Activated CD8-positive, alpha-beta memory T cell treated with anti-CD3 and anti-CD28 coated beads, Interleukin-2, amount 50 U/mL, for 24 hours (primary cell): ENCODE measurements around the gene CAPN5.

Source experiments
- DNase-seq: peaks from one replicate; pipeline ENCODE4 v3.0.0-alpha.2; 2020; ENCODE audit errors: extremely low read depth

Gene CAPN5

DNA sequence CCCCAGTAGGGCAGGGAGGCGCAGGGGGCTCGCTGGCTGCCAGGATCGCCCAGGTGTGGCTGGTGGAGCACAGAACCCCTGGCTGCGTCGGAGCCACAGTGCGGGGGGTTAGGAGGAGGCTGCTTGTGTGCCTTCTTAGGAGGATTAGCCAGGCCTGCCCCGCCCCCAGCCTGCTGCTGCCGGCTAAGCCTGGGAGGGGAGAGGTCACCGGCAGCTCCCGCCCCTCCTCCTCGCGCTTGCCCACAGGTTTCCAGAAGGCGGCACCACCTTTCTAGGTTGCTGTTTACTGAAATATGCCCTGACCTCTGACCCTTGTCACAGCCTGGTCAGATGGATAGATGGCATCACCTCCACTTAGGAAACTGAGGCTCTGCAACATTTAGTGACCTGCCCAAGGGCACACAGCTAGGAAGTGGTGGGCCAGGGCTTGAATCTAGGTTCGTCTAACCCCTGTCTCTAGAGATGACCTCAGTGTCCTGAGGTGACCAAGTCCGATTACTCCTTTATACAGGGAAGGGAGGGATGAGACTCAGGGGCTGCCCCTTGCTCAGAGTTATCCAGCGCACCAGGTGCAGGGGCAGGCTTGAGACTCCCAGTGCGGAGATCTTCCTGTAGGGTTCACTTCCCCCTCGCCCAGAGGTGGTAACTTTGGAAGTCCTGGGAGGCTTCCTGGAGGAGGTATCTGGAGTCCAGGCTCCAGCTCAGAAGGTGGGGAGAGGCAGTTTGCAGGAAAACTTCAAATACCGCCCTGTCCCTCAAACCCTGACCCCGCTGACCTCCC lies 105.3 kb downstream of the CAPN5 start:
- DNase-seq: no peak

DNA sequence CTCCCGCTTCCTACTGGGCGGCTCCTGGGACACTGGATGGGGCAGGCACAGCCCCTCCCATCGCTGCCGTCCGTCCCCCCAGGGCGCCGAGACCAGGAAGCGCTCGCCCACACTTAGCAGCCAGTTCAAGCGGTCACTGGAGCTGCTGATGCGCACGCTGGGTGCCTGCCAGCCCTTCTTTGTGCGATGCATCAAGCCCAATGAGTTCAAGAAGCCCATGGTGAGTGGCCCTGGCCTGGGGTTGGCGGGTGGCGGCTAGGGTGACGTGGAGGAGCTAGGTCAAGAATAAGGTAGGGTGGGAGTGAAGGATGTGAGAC lies 105.9 kb downstream of the CAPN5 start:
- DNase-seq: no peak

DNA sequence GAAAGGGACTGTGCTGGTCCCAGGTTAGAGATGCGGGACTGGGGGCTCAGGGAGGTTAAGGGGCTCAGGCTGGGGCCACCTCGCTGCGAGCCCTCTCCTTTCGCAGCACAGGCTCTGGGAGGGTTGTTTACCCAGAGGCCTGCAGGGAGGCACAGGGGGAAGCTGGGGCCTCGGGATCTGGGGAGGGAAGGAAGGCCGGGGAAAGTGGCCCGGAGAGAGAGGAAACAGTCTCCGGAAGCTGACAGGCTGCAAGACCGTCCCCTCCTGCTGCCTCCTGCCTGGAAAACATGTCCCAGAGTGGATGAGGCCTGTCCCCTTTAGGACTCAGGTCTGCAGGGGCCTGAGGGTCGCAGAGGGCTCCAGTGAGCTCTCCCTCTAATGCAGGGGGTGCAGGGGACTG lies 106.7 kb downstream of the CAPN5 start:
- no peak for DNase-seq

DNA sequence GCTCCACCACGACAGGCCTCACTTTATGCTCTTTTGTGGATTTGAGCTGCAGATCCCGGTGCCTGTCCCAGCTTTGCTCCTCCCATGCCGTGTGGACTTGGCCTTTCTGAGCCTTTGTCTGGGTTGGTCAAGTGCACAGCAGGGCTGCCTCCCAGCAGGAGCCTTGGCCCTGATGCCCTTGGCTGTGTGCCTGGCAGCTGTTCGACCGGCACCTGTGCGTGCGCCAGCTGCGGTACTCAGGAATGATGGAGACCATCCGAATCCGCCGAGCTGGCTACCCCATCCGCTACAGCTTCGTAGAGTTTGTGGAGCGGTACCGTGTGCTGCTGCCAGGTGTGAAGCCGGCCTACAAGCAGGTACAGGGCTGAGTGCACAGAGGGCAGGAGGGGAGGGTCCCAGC lies 107.8 kb downstream of the CAPN5 start:
- no peak for DNase-seq

DNA sequence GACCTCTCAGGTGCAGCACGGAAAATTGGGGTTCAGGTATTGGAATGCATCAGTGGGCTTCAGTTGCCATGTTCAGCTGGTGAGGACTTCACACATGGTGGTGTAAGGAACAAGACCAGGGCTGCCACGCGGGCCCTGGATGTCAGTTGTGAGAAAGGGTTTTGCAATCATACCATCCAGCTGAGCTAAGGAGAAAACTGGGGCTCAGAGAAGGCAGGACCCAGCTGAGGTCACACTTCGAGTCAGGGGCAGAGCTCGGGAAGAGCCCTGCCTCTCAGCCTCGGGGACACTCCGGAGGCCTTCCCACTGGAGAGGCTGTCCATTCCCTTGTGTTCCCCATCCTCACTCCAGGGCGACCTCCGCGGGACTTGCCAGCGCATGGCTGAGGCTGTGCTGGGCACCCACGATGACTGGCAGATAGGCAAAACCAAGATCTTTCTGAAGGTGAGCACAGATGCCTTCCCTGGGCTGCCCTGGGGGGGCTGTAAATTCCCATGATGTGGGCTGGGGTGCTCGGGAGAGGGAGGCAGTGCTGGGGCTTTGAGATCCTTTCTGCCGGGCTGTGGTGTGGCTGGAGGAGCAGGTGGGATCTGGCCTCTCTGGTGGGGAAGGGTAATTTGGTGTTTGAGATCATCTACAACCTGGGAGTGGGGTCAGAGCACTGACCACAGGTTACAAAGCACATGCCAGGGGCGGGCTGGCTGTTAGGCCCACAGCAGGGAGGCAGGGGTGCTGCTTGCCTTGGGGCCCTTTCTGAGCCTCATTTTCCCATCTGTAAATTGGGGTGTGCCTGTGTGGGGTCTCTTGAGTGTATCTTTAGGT lies 108.5 kb downstream of the CAPN5 start:
- DNase-seq: no peak
